Thoracic aorta (tissue), 2 donors: ENCODE measurements around the gene MORN1. TPM values are rescaled to one million over a fixed set of nuclear protein-coding genes. Genes with fewer than 3 reads are reported as not detected.
A peak's percentile ranks its signal among the peaks of the same experiment; 100 is the strongest.

Source experiments
- ATAC-seq: fragments of 150-250 bp; one replicate; pipeline ENCODE4 v1.8.0; 2017; ENCODE audit warnings: low read depth; ENCODE audit not compliant: insufficient number of reproducible peaks, low FRiP score
- DNase-seq: peaks from one replicate; pipeline ENCODE4 v3.0.0-alpha.2; 2020; ENCODE audit warnings: low spot score
- H3K27ac ChIP-seq, 2 donors: fragments of 200-600 bp; sonication (generic); 1 replicate in 1 of 2; 2 replicates in 1 of 2; pipeline ENCODE4 v1.5.1; 2016; ENCODE audit warnings: mild to moderate bottlenecking in 2 of 2, moderate library complexity in 2 of 2
- H3K27me3 ChIP-seq: fragments of 200-600 bp; sonication (generic); replicated peaks from 2 replicates; pipeline ENCODE4 v1.6.0; 2016; ENCODE audit warnings: mild to moderate bottlenecking; ENCODE audit not compliant: insufficient read depth
- H3K36me3 ChIP-seq: fragments of 200-600 bp; sonication (generic); one replicate; pipeline ENCODE4 v1.5.1; 2016
- H3K4me1 ChIP-seq, 2 donors: fragments of 200-600 bp; sonication (generic); 1 replicate in 1 of 2; 2 replicates in 1 of 2; pipeline versions ENCODE4 v1.5.1 to v1.6.0; 2016; ENCODE audit warnings: low read depth in 2 of 2, mild to moderate bottlenecking in 1 of 2; ENCODE audit not compliant: control insufficient read depth in 1 of 2
- H3K4me3 ChIP-seq: fragments of 200-600 bp; sonication (generic); 2 replicates; pipeline ENCODE4 v1.5.1; 2016; ENCODE audit warnings: mild to moderate bottlenecking
- H3K9me3 ChIP-seq: fragments of 200-600 bp; sonication (generic); 2 replicates; pipeline ENCODE4 v1.5.1; 2016
- total RNA-seq, 2 donors: library from RNA; depleted of rRNA; stranded (reverse); fragments of >200 nt; gene quantifications; one replicate each; pipeline versions ENCODE4 v1.1.0 to v1.2.3, GENCODE V29; 2016
- TF ChIP-seq, protein P1 (sequence below): fragments of 200-600 bp; sonication (generic); IDR thresholded peaks from one replicate; pipeline ENCODE4 v1.5.1; 2019; ENCODE audit warnings: antibody characterized with exemption

Gene MORN1
- total RNA-seq, 2 donors from 2014 or later = 7.1 to 13.8 TPM

DNA sequence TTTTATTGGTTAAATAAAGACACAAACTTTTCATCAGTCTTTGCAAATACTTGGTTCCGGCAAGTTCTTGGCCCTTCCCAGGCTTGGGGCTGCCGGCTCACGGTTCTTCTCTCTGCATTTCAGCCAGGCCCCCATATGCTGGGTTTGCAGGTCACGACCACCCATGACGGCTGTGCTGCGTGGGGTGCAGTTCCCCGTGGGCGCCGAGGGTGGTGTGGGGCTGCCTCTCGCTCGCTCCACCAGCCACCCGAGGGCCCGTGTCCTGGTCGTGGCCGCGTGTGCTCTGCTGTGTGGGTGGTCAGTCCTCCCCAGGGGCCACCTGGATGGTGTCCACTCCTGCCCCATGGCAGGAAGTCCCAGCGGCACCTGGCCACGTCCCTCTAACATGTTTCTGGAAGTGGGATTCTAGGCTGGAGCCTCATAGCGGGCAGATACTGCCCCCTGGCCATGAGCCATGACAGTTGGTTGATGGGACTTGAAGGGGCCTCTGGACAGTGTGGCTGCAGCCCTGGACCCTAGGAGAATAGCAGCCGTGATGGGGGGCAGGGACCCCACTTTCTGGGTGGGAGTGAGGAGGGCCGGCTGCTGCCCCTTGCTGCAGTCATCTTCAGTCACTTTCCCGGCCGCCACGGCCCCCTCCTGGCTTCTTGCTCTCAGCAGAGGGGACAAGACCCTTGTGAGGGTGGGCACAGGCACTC lies 117.0 kb downstream of the MORN1 start:
- Histone ChIP-seq H3K4me1 (peaks cover 87 to 100% of the 10 kb centered on the region in 2 donors), H3K27me3 (no peaks in the 10 kb centered on the region), H3K9me3 (no peaks in the 10 kb centered on the region), H3K4me3 (peak overlapping the region; percentile 18), H3K27ac (peak overlapping the region; percentile 70 to 75), H3K36me3 (no peaks in the 10 kb centered on the region)
- no peak for DNase-seq
- no peak for ATAC-seq
- TF ChIP-seq, protein P1, sequence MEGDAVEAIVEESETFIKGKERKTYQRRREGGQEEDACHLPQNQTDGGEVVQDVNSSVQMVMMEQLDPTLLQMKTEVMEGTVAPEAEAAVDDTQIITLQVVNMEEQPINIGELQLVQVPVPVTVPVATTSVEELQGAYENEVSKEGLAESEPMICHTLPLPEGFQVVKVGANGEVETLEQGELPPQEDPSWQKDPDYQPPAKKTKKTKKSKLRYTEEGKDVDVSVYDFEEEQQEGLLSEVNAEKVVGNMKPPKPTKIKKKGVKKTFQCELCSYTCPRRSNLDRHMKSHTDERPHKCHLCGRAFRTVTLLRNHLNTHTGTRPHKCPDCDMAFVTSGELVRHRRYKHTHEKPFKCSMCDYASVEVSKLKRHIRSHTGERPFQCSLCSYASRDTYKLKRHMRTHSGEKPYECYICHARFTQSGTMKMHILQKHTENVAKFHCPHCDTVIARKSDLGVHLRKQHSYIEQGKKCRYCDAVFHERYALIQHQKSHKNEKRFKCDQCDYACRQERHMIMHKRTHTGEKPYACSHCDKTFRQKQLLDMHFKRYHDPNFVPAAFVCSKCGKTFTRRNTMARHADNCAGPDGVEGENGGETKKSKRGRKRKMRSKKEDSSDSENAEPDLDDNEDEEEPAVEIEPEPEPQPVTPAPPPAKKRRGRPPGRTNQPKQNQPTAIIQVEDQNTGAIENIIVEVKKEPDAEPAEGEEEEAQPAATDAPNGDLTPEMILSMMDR = no peak

DNA sequence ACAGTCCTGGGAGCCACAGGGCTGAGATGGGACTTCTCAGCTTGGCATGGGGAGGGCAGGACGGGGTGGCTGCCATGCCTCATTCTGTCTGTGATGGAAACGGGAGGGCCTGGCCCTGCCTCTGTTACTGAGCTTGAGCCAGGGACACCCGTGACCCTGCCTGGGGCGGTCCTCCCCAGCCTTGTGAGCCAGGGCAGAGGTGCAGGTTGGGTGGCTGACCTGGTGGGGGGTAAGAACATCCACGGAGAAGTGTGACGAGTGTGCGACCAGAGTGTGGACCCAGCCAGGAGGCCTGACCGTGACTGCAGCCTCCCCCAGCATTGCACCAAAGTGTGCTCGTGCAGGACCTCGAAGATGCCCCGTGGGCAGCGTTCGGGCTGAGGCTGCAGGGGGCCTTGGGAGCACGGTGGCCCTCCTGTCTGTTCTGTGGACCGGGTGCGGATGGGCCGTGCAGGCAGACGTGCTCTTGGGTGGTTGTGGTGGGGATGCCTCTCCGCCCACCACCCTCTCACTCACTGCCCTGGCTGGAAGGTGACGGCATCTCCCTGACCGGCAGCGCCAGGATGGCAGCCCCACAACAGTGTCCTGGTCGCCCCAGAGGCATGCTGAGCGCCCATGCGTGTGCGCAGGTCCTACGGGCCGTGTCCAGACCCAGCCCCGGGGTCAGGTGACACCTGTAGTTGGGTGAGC lies 117.8 kb downstream of the MORN1 start:
- peak overlapping the region; percentile 28 for H3K4me3 ChIP-seq
- DNase-seq (no peak), ATAC-seq (no peak)
- peak overlapping the region; percentile 70 to 75 for H3K27ac ChIP-seq
- H3K4me1 ChIP-seq = peaks cover 87 to 98% of the 10 kb centered on the region in 2 donors
- no peaks in the 10 kb centered on the region for H3K27me3 ChIP-seq
- TF ChIP-seq, protein P1 = no peak
- no peaks in the 10 kb centered on the region for H3K36me3 ChIP-seq
- H3K9me3 ChIP-seq = no peaks in the 10 kb centered on the region

DNA sequence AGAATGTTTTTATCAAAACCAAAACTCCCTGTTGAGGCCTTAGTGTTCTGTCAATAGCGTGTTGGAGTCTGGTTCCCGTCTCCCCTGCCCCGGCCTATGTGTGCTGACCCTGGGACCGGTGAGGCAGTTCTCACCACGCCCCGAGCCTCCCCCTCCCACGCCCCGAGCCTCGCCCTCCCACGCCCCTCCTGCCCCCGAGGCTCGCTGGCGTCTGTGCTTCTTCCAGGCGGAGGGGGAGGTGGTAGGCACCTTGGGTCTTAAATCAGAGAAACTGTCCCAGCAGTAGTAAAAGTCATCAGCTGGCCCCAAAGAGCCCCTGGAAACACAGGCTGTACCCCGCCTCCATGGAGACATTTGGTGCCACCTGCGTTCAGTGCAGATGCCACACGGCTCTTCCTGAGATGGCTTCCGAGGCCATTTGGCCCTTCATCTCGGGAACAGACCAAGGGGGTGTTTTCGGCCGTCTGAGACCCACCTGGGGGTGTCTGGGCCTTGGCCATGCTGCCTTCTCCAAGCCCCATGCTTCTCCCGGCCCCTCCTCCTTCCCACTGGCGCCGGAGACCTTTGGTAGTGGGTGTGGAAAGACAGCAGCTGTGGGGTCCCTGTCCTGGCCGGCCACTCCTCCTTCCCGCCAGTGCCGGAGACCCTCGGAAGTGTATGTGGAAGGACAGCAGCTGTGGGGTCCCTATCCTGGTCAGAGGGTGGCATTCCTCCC lies 118.5 kb downstream of the MORN1 start:
- Histone ChIP-seq H3K27ac (peak overlapping the region; percentile 63 to 75), H3K27me3 (no peaks in the 10 kb centered on the region), H3K4me3 (peak overlapping the region; percentile 28), H3K36me3 (no peaks in the 10 kb centered on the region), H3K4me1 (peaks cover 88 to 98% of the 10 kb centered on the region in 2 donors), H3K9me3 (no peaks in the 10 kb centered on the region)
- DNase-seq (no peak), ATAC-seq (no peak)
- TF ChIP-seq, protein P1 = no peak

DNA sequence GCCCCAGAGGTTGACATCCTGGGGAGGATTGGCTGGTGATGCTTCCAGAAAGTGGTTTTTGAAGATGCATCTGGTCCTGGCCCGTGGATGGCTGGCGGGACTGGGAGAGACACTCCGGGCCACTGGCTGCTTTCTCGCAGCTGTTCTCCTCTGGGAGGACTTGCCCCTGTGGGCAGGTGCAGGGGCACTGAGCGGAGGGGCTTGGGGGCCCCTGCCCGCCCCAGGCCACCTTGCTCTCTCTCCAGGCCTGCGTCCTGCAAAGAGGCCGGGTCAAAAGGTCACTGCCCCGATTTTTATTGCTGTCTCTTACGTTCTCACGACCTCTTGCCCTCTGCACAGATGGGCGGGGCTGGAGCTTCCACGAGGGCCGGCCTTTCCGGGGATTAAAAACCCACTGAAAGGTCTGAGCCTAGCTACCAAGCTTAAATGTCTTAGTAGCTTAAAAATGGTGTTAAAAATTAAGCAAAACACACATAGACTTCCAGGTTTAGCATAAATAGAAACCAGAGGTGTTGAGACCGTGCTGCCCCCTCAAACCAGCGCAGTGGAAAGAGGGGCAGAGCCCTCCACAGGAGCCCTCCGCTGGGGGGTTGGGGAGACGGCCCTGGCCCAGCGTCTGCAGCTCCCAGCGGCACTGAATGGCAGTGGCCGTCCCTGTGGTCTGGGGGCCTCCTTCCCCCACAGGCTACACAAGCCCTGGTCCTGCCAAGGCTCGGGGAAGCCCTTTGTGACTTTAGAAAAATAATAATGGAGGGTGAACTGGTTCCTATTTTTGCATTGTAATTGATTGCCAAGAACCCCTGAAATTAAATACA lies 119.3 kb downstream of the MORN1 start:
- Histone ChIP-seq H3K27ac (peak overlapping the region; percentile 63 to 75), H3K9me3 (no peaks in the 10 kb centered on the region), H3K36me3 (no peaks in the 10 kb centered on the region), H3K4me1 (peaks cover 92 to 98% of the 10 kb centered on the region in 2 donors), H3K27me3 (no peaks in the 10 kb centered on the region), H3K4me3 (no peak overlapping the region)
- DNase-seq (no peak), ATAC-seq (no peak)
- TF ChIP-seq, protein P1 = no peak

Other genes starting within 250 kb of the MORN1 start
- 10 to 100 TPM; 29.1 to 52.6 TPM for gene FAAP20, start 196.8 kb downstream of the MORN1 start, total RNA-seq
- gene SKI, start 163.2 kb downstream of the MORN1 start, total RNA-seq = 100 to 1,000 TPM; 135 to 138 TPM
- 10 to 100 TPM; 68.6 to 76.3 TPM for gene RER1, start 287 bp upstream of the MORN1 start, total RNA-seq
- gene PEX10, start 21.0 kb upstream of the MORN1 start, total RNA-seq = 10 to 100 TPM; 12.1 to 27.9 TPM
- gene PLCH2, start 84.7 kb upstream of the MORN1 start, total RNA-seq = 1 to 10 TPM; 1.1 to 1.9 TPM
- gene PANK4, start 135.0 kb upstream of the MORN1 start, total RNA-seq = 10 to 100 TPM; 27.1 to 32.0 TPM
- gene HES5, start 138.7 kb upstream of the MORN1 start, total RNA-seq = 1 to 10 TPM in 1 of 2 donors, under 1 TPM in 1; 0.27 to 2.7 TPM
- gene TNFRSF14, start 164.8 kb upstream of the MORN1 start, total RNA-seq = 10 to 100 TPM; 29.6 to 55.6 TPM
- gene PRXL2B, start 195.2 kb upstream of the MORN1 start, total RNA-seq = 10 to 100 TPM in 1 of 2 donors, 1 to 10 TPM in 1; 8.3 to 15.2 TPM
- not detected for gene MMEL1, start 241.5 kb upstream of the MORN1 start, total RNA-seq